B cell (primary cell): ENCODE measurements around the gene IQCK. TPM values are rescaled to one million over a fixed set of nuclear protein-coding genes. Genes with fewer than 3 reads are reported as not detected.

Experiments
- ATAC-seq: fragments of 200-7000 bp; cut with Tn5 transposase; one replicate; pipeline ENCODE4 v1.10.0; 2021; ENCODE audit warnings: low read depth, mild to moderate bottlenecking, moderate number of reproducible peaks, moderate library complexity
- CTCF ChIA-PET: fragments of 350-600 bp; sonication (Branson Sonifier 250); formaldehyde crosslinking; loops from one replicate; lab custom pipeline; 2021; ENCODE audit warnings: antibody characterized with exemption, inconsistent platforms; lab: Charles Lee
- POLR2A ChIA-PET: fragments of 350-600 bp; sonication (Branson Sonifier 250); formaldehyde crosslinking; loops from one replicate; lab custom pipeline; 2021; ENCODE audit warnings: antibody characterized with exemption; lab: Charles Lee
- DNase-seq: peaks from one replicate; pipeline ENCODE4 v3.0.0; 2013
- H2AFZ ChIP-seq: 2 replicates; pipeline ENCODE4 v1.6.1; 2012; ENCODE audit warnings: mild to moderate bottlenecking, low read depth, low read length; ENCODE audit not compliant: insufficient read depth, poor library complexity, severe bottlenecking
- H3K27ac ChIP-seq, 2 donors: 1 replicate in 1 of 2; 2 replicates in 1 of 2; pipeline ENCODE4 v1.5.1; 2012 to 2013; ENCODE audit warnings: low read length in 2 of 2, mild to moderate bottlenecking in 2 of 2, moderate library complexity in 1 of 2
- H3K27me3 ChIP-seq, 4 experiments: fragments of 200-600 bp in 1 of 4; sonication (generic) in 1 of 4; replicated peaks in 1 of 4; 1 replicate in 2 of 4; 2 replicates in 2 of 4; pipeline versions ENCODE4 v1.6.1 to v1.7.0; 2013 to 2016; ENCODE audit warnings: low read length in 3 of 4, mild to moderate bottlenecking in 2 of 4, mixed read lengths in 1 of 4, moderate library complexity in 1 of 4; ENCODE audit not compliant: insufficient read depth in 4 of 4, control insufficient read depth in 3 of 4; ENCODE audit errors: control extremely low read depth in 1 of 4
- H3K36me3 ChIP-seq, 2 experiments: replicated peaks in 1 of 2; 1 replicate in 1 of 2; 2 replicates in 1 of 2; pipeline versions ENCODE4 v1.6.1 to v1.7.1; 2013; ENCODE audit warnings: low read length in 1 of 2; ENCODE audit not compliant: insufficient read depth in 2 of 2, control insufficient read depth in 1 of 2; ENCODE audit errors: control extremely low read depth in 1 of 2, extremely low read depth in 1 of 2
- H3K4me1 ChIP-seq, 2 donors: fragments of 200-600 bp in 1 of 2; sonication (generic) in 1 of 2; 1 replicate in 1 of 2; 2 replicates in 1 of 2; pipeline versions ENCODE4 v1.5.1 to v1.6.1; 2013 to 2017; ENCODE audit warnings: low read length in 2 of 2; ENCODE audit not compliant: control insufficient read depth in 2 of 2, insufficient read depth in 2 of 2
- H3K4me2 ChIP-seq: replicated peaks from 2 replicates; pipeline ENCODE3; 2012; ENCODE audit warnings: mild to moderate bottlenecking, low read depth, low read length; ENCODE audit not compliant: poor library complexity, severe bottlenecking
- H3K4me3 ChIP-seq, 5 experiments: fragments of 200-600 bp in 1 of 5; sonication (generic) in 1 of 5; 1 replicate in 3 of 5; 2 replicates in 2 of 5; pipeline versions ENCODE4 v1.5.1 to v1.7.0; 2011 to 2016; ENCODE audit warnings: low read length in 4 of 5, mild to moderate bottlenecking in 4 of 5, low read depth in 2 of 5, control low read depth in 1 of 5, moderate library complexity in 1 of 5; ENCODE audit not compliant: insufficient read depth in 1 of 5; ENCODE audit errors: control extremely low read depth in 1 of 5, extremely low read depth in 1 of 5
- H3K79me2 ChIP-seq: fragments of 200-600 bp; sonication (generic); one replicate; pipeline ENCODE4 v1.6.0; 2016; ENCODE audit warnings: low read length; ENCODE audit not compliant: control insufficient read depth, insufficient read depth
- H3K9ac ChIP-seq: fragments of 200-600 bp; sonication (generic); 2 replicates; pipeline ENCODE4 v1.6.1; 2017; ENCODE audit warnings: mild to moderate bottlenecking, low read length, moderate library complexity
- H3K9me3 ChIP-seq, 3 donors: one replicate each; pipeline versions ENCODE4 v1.6.1 to v1.7.1; 2013; ENCODE audit warnings: low read length in 2 of 3; ENCODE audit not compliant: control insufficient read depth in 2 of 3, insufficient read depth in 1 of 3; ENCODE audit errors: control extremely low read depth in 1 of 3
- H4K20me1 ChIP-seq: 2 replicates; pipeline ENCODE4 v1.6.0; 2012; ENCODE audit warnings: mild to moderate bottlenecking, low read length; ENCODE audit not compliant: insufficient read depth, control insufficient read depth, poor library complexity, severe bottlenecking
- H3K27ac Mint-ChIP-seq: one replicate; pipeline ENCODE4 v1.8.0; 2021; ENCODE audit warnings: mixed read lengths
- H3K27me3 Mint-ChIP-seq: one replicate; pipeline ENCODE4 v1.8.0; 2021; ENCODE audit warnings: mixed read lengths
- H3K4me1 Mint-ChIP-seq: one replicate; pipeline ENCODE4 v1.8.0; 2021; ENCODE audit warnings: mixed read lengths
- H3K4me3 Mint-ChIP-seq: one replicate; pipeline ENCODE4 v1.8.0; 2021; ENCODE audit warnings: mixed read lengths
- H3K9me3 Mint-ChIP-seq: one replicate; pipeline ENCODE4 v1.8.0; 2022; ENCODE audit warnings: mixed read lengths; ENCODE audit not compliant: insufficient read depth
- EZH2 ChIP-seq: IDR thresholded peaks from 2 replicates; pipeline ENCODE4 v1.6.1; 2012; ENCODE audit warnings: borderline replicate concordance, low read depth, mild to moderate bottlenecking, moderate library complexity, low read length; ENCODE audit not compliant: insufficient read depth, poor library complexity, severe bottlenecking
- WGBS: methylation state at CpG from one replicate; pipeline ENCODE4 v1.1.5; 2013; ENCODE audit warnings: missing lambda C conversion rate; ENCODE audit not compliant: insufficient coverage; 5-methylcytosine and 5-hydroxymethylcytosine counted together
- intact Hi-C: fragments of 100-400 bp; cut with micrococcal nuclease; formaldehyde crosslinking; loops from one replicate; pipeline ENCODE4 v1.10.0; 2022
- polyA plus RNA-seq: library from polyadenylated mRNA; depleted of rRNA; stranded (reverse); fragments of >200 nt; gene quantifications from 2 replicates; pipeline ENCODE4 v1.2.3, GENCODE V29; 2012
- total RNA-seq, 2 donors: library from RNA; stranded (reverse); fragments of 120-200 nt in 1 of 2; gene quantifications; 1 replicate in 1 of 2; 2 replicates in 1 of 2; pipeline versions ENCODE4 v1.2.3 to v1.2.4, GENCODE V29; 2013 to 2022
- TF ChIP-seq, protein P1 (sequence below): fragments of 200-600 bp; IDR thresholded peaks from one replicate; pipeline ENCODE4 v1.8.0; 2022; ENCODE audit warnings: antibody characterized with exemption, mild to moderate bottlenecking

The IQCK gene
- total and polyA plus RNA-seq, 2 donors (not counting 1 experiment from before 2014, with no cell fraction given), result 1.00 to 3.0 TPM

DNA sequence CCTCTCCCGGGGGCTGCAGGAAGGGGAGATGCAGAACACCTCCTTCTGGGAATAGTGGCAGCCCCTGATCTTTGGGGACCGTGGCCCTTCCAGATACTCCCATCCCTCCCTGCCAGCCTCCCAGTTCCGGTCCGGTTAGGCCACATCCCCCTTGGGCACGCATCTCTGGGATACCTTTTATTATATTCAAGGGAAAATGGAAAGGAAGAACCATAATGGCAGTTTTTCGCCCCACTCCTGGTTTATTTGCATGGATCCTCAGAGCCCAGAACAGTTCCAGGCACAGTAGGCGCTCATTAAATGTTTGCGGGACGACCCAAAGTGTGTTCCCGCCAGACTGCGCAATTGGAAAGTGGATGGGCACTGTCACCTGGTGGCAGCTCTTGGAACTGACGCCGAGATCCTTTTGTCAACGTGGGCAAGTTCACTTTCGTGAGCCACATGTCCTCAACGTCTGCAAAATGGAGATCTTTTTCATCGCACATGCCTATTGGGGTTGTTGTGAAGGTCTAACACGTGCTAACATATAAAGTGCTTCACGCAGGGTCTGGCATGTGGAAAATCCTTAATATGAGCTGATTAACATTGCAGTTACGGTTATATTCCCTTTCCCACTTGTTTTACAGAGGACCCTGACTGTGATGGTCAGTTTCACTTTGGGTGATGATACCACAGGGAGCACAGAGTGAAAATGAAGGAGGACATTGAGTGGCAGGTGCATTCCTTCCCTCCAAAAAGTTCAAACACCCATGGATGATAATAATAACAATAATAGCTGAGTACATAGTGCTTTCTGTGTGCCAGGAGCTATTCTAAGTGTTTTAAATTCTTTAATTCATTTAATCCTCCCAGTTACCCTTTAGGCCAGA lies 168.2 kb downstream of the IQCK start:
- DNase-seq (peak; percentile 80), ATAC-seq (peak; percentile 62)
- Mint-ChIP-seq H3K4me1 (peaks cover 32% of the 10 kb centered on the region), H3K27me3 (peaks cover 35% of the 10 kb centered on the region), H3K4me3 (peak overlapping the region; percentile 85), H3K27ac (no peak overlapping the region), H3K9me3 (no peaks in the 10 kb centered on the region)
- ChIA-PET CTCF (interaction anchor here (0.7 to 3.8 kb wide), 13 partner anchors 11 to 800 kb away, joined by 3 to 55 read pairs (median 3); partner anchors contain the start of genes CCP110 and VPS35L), POLR2A (interaction anchor here (0.5 kb wide), 1 partner anchor 369 kb away, joined by 3 read pairs; no protein-coding TSS in a partner anchor)
- Histone ChIP-seq H3K36me3 (no peaks in the 10 kb centered on the region), H3K4me2 (peak overlapping the region; percentile 89), H4K20me1 (no peaks in the 10 kb centered on the region), H3K9me3 (peaks cover 0 to 7% (median 0%) of the 10 kb centered on the region in 3 donors), H3K27me3 (peaks cover 0 to 46% (median 22%) of the 10 kb centered on the region in 4 experiments), H3K4me1 (peaks cover 33 to 34% of the 10 kb centered on the region in 2 donors), H3K79me2 (no peaks in the 10 kb centered on the region), H2AFZ (peak overlapping the region; percentile 71), H3K4me3 (peak overlapping the region in 1 of 5 experiments; percentile 60), H3K27ac (no peak overlapping the region), H3K9ac (peak overlapping the region; percentile 61)
- intact Hi-C loops, result loop anchor here (1.0 to 2.0 kb wide), 2 partner anchors 168 to 331 kb away; partner anchors contain the start of genes IQCK, KNOP1 and VPS35L
- 9% methylated on average over 15 of the region's 20 CpGs for WGBS
- TF ChIP-seq, protein P1, sequence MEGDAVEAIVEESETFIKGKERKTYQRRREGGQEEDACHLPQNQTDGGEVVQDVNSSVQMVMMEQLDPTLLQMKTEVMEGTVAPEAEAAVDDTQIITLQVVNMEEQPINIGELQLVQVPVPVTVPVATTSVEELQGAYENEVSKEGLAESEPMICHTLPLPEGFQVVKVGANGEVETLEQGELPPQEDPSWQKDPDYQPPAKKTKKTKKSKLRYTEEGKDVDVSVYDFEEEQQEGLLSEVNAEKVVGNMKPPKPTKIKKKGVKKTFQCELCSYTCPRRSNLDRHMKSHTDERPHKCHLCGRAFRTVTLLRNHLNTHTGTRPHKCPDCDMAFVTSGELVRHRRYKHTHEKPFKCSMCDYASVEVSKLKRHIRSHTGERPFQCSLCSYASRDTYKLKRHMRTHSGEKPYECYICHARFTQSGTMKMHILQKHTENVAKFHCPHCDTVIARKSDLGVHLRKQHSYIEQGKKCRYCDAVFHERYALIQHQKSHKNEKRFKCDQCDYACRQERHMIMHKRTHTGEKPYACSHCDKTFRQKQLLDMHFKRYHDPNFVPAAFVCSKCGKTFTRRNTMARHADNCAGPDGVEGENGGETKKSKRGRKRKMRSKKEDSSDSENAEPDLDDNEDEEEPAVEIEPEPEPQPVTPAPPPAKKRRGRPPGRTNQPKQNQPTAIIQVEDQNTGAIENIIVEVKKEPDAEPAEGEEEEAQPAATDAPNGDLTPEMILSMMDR, result peak; percentile 92
- no peak for TF ChIP-seq EZH2

DNA sequence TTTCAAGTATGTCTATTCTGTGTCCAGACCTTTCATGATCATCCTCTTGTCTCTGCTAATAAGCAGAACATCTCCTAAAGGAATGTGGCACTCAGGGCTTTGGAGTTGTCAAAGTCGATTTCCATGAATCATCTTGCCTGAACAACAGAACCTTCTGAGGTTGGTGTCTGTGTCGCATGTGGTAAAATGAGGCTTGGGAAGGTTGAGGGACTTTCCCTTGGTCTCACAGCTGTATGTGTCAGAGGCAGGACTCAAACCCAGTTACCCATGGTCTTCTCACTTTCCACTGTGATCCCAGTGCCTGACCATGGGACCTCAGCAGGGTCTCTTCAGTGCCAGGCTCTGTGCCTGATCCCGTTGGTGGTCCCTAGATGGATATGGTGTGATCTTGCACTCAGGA lies 170.8 kb downstream of the IQCK start:
- H3K4me3 Mint-ChIP-seq, result no peak overlapping the region
- 70% methylated on average over 1 of the region's 3 CpGs for WGBS
- TF ChIP-seq, protein P1, result no peak
- no peak for TF ChIP-seq EZH2
- no peak overlapping the region for H3K4me3 ChIP-seq
- peaks cover 26% of the 10 kb centered on the region for H3K27me3 Mint-ChIP-seq
- peaks cover 22% of the 10 kb centered on the region for H3K4me1 Mint-ChIP-seq
- ChIA-PET CTCF (interaction anchor here (3.8 kb wide), 2 partner anchors 289 to 332 kb away, joined by 47 to 55 read pairs; partner anchors contain the start of gene VPS35L), POLR2A (no interaction called here)
- H3K9me3 ChIP-seq, result peaks cover 0 to under 1% (median 0%) of the 10 kb centered on the region in 3 donors
- peaks cover 24 to 25% of the 10 kb centered on the region in 2 donors for H3K4me1 ChIP-seq
- H3K27ac ChIP-seq, result no peak overlapping the region
- H3K9me3 Mint-ChIP-seq, result no peaks in the 10 kb centered on the region
- no peak overlapping the region for H3K27ac Mint-ChIP-seq
- no peak overlapping the region for H2AFZ ChIP-seq
- H3K27me3 ChIP-seq, result peaks cover 0 to 24% (median 9%) of the 10 kb centered on the region in 4 experiments
- no peak for ATAC-seq
- no peak for DNase-seq
- no peaks in the 10 kb centered on the region for H4K20me1 ChIP-seq
- H3K36me3 ChIP-seq, result no peaks in the 10 kb centered on the region
- intact Hi-C loops, result no loop called here
- no peak overlapping the region for H3K4me2 ChIP-seq
- no peaks in the 10 kb centered on the region for H3K79me2 ChIP-seq
- H3K9ac ChIP-seq, result no peak overlapping the region
